Muscle of leg (tissue), 11 donors: ENCODE results near the gene SLC22A23. TPM values are rescaled to one million over a fixed set of nuclear protein-coding genes. Genes with fewer than 3 reads are reported as not detected.
"Not testable (repeated sequence)": the region's sequence is repeated elsewhere in the genome, so short reads cannot be mapped to it uniquely, and the experiment has no call there.

Source experiments
- DNase-seq: peaks from one replicate; pipeline ENCODE4 v3.0.0; 2013
- H3K27ac ChIP-seq: one replicate; pipeline ENCODE4 v1.5.1; 2013; ENCODE audit warnings: mild to moderate bottlenecking, low read length, control low read depth
- H3K27me3 ChIP-seq: one replicate; pipeline ENCODE4 v1.6.1; 2013; ENCODE audit warnings: low read length; ENCODE audit not compliant: control insufficient read depth, insufficient read depth
- H3K36me3 ChIP-seq: one replicate; pipeline ENCODE4 v1.6.1; 2013; ENCODE audit warnings: low read length; ENCODE audit not compliant: control insufficient read depth, insufficient read depth
- H3K4me1 ChIP-seq: one replicate; pipeline ENCODE4 v1.6.1; 2013; ENCODE audit warnings: low read length; ENCODE audit not compliant: control insufficient read depth, insufficient read depth
- H3K4me3 ChIP-seq: one replicate; pipeline ENCODE4 v1.5.1; 2013; ENCODE audit warnings: low read length, control low read depth
- H3K9me3 ChIP-seq: replicated peaks from 2 replicates; pipeline ENCODE4 v1.6.1; 2013; ENCODE audit warnings: low read depth, low read length; ENCODE audit not compliant: control insufficient read depth
- WGBS: methylation state at CpG from one replicate; pipeline ENCODE4 v1.1.5; 2013; ENCODE audit warnings: missing lambda C conversion rate; ENCODE audit not compliant: insufficient coverage; 5-methylcytosine and 5-hydroxymethylcytosine counted together
- polyA plus RNA-seq, 8 donors: library from polyadenylated mRNA; unstranded; fragments of 120-200 nt; gene quantifications; one replicate each; pipeline versions ENCODE4 v1.2.1 to v1.2.3, GENCODE V29; 2013; ENCODE audit warnings: inconsistent platforms in 1 of 8, low replicate concordance in 1 of 8; ENCODE audit not compliant: insufficient read length in 8 of 8, insufficient read depth in 1 of 8
- total RNA-seq: library from RNA; stranded (reverse); fragments of 120-200 nt; gene quantifications from one replicate; pipeline ENCODE4 v1.2.4, GENCODE V29; 2013

Gene SLC22A23
- total and polyA plus RNA-seq, 9 donors: 1.1 to 6.2 (median 2.7) TPM

DNA sequence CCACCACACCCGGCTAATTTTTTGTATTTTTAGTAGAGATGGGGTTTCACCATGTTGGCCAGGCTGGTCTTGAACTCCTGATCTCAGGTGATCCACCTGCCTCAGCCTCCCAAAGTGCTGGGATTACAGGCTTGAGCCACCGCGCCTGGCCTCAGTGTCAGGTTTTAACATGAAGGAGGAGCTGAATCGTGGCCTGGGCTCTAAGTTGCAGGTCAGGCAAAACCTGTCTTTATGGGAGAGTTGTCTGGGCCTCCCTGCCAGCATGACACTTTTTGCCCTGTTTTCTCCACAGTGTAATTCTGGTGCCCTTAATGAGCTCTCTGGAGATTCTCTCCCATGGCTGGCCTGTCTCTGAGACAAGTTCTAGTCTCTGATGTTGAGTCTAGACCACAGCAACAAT lies 78.0 kb downstream of the SLC22A23 start:
- not testable (repeated sequence) for H3K9me3 ChIP-seq, H3K4me3 ChIP-seq, H3K27ac ChIP-seq, H3K27me3 ChIP-seq, H3K36me3 ChIP-seq, DNase-seq
- peaks cover 12% of the 10 kb centered on the region for H3K4me1 ChIP-seq
- WGBS: 100% methylated on average over 3 of the region's 4 CpGs

DNA sequence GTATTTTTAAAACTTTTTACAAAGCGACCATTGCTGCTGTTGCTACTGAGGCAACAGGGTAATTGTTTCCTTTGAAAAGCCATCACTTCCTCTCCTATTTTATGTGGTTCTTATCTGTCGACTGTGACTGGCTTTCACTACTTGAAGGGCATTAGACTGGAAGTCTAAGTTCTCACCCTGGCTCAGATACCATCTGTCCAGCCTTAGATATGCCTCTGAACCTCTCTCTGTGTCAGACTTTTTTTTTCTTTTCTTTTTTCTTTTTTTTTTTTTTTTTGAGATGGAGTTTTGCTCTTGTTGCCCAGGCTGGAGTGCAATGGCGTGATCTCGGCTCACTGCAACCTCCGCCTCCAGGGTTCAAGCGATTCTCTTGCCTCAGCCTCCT lies 78.5 kb downstream of the SLC22A23 start:
- not testable (repeated sequence) for H3K27ac ChIP-seq, H3K36me3 ChIP-seq, H3K9me3 ChIP-seq, H3K4me3 ChIP-seq, DNase-seq, H3K27me3 ChIP-seq
- peaks cover 13% of the 10 kb centered on the region for H3K4me1 ChIP-seq
- 88% methylated on average over 1 of the region's 6 CpGs for WGBS

DNA sequence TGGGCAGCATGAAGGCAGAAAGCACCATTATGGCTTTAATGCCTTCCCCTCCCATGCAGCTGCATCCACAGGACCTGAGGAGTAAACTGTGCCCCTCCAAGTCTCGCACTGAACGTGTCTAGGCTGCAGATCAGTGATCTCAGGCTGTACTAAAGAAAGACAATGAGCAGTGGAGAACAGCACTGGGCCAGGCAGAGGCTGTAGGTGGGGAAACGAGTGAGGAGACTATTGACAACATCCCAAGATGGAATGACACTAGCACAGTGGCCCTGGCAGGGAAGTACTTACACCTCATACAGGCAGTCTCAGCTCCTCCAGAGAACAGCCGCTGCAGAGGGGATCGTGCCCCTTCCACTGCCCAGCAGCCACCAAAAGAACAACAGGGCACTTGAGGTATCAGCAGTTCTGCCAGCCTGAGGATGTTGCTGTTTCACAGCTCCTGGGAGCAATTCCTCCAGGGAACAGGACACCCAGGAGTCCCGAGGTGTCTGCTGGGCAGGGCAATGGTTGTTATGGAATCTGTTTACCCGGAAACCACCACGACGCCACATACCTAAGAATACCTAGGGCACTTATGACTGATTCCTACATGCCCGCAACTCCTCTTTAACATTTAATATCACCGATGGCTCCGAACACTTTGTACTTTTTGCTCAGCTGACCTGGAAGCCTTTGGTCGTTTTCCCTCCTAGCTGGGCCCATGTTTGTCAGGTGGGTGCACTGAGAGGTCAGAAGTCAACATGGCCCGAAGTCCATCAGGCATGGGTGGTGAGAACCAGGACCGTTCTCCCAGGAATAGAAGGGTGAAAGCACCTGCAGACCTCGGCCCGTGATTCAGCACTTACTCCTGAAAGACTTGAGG lies 79.1 kb downstream of the SLC22A23 start:
- H3K27me3 ChIP-seq: peaks cover 4% of the 10 kb centered on the region
- 82% methylated on average over 12 of the region's 17 CpGs for WGBS
- no peak overlapping the region for H3K4me3 ChIP-seq
- no peaks in the 10 kb centered on the region for H3K36me3 ChIP-seq
- H3K9me3 ChIP-seq: no peaks in the 10 kb centered on the region
- no peak overlapping the region for H3K27ac ChIP-seq
- peaks cover 16% of the 10 kb centered on the region for H3K4me1 ChIP-seq
- DNase-seq: no peak

DNA sequence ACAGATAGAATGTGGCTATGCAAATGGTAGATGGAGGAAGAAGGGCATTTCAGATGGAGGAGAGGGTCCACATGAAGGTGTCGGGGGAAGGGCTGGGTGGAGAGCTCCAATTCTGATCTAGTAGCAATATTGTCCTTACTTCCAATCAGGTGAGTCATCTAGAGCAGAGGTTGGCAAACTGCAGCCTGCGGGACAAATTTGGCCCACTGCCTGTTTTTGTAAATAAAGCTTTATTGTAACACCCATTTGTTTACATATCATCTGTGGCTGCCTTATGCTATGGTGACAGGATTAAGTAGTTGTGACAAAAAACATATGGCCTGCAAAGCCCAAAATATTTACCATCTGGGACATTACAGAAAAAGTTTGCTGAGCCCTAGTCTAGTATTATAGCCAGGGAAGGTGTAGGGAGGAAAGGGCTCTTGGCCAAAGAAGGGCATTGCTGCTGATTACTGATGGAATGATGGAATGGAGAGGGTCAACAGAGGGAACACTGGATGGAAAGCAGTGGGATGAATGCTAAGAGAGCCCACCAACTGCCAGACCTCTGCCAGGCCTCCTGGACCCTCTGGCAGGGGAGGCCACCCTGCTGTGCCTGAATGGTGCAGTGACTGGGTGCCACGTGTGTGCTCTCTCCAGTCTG lies 79.8 kb downstream of the SLC22A23 start:
- Histone ChIP-seq H3K27me3 (peaks cover 4% of the 10 kb centered on the region), H3K27ac (no peak overlapping the region), H3K4me1 (peaks cover 16% of the 10 kb centered on the region), H3K4me3 (no peak overlapping the region), H3K9me3 (no peaks in the 10 kb centered on the region), H3K36me3 (no peaks in the 10 kb centered on the region)
- DNase-seq: no peak
- WGBS: 100% methylated on average over 1 of the region's 3 CpGs

DNA sequence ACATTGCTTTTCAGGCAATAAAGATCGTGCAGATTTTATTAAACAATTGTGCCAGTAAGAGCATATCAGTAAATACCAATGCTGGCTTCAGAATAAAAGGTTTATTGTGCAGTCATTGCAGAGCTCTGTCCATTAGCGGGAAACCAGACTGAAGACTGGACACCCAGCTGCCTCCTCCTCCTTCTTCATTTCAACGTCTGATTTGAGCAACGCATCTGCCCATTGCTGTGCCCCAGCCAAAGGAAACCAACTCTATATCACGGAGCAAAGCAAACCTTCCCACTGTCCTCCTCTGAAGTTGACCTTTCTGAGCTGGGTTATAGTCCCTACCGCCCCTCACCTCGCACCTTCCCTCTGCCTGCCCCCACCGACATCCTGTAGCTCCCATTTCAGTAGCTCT lies 80.8 kb downstream of the SLC22A23 start:
- WGBS: 78% methylated on average over 7 of the region's 8 CpGs
- Histone ChIP-seq H3K4me1 (peaks cover 8% of the 10 kb centered on the region), H3K36me3 (no peaks in the 10 kb centered on the region), H3K27ac (no peak overlapping the region), H3K9me3 (no peaks in the 10 kb centered on the region), H3K4me3 (no peak overlapping the region), H3K27me3 (peaks cover 4% of the 10 kb centered on the region)
- DNase-seq: no peak

DNA sequence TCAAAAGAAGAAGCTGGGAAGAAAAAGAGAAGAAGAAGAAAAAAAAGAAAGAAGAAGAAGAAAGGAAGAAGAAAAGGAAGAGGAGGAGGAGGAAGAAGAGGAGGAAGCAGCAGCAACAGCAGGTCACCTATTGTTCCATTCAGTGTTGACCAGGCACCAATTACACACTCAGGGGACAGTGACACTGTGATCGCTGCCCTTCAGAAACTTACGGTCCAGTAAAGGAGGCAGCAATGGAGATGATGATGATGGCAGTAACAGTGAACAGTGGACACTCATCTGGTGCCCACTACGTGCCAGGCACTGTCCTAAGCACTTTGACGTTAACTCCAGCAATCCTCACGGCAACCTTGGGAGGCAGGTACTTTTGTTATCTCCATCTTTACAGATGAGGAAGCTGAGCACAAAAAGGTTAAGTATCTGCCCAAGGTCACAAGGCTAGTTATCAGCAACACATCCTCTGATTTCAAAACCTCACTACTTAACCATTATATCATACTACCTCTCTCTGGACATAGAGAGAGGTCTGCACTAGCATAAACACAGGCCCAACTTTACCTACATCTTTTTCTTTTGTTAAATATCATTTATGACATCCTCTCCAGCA lies 83.2 kb downstream of the SLC22A23 start:
- Histone ChIP-seq H3K27me3 (peaks cover 2% of the 10 kb centered on the region), H3K4me3 (no peak overlapping the region), H3K36me3 (no peaks in the 10 kb centered on the region), H3K27ac (no peak overlapping the region), H3K9me3 (no peaks in the 10 kb centered on the region), H3K4me1 (peaks cover 4% of the 10 kb centered on the region)
- WGBS: 87% methylated on average over 3 of the region's 5 CpGs
- DNase-seq: no peak

DNA sequence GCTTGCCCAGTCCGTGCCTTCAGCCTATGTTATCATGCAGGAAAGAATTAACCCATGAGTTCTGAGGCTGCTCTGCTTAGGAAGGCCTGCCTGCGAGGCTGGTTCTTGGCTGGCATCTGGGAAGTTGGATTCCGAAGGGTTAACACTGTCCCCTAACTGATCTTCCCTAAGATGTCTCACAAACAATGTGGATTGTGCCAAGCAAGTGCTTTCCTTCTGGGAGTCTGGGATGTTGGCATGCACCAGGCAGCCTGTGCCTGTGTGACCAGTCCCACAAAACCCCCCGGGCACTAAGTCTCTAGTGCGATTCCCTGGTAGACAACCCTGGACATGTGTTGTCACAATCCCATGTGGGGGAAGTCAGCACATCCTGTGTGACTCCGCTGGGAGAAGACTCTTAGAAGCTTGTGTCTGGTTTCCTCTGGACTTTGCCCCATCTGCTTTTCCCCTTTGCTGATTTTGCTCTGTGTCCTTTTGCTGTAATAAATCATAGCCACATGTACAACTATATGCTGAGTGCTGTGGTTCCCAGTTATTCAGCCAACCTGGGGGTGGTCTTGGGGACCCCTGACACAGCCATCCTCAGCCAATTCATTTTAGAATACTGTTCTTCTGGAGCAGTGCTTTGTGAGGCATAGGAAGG lies 83.8 kb downstream of the SLC22A23 start:
- Histone ChIP-seq H3K27ac (no peak overlapping the region), H3K27me3 (peaks cover 2% of the 10 kb centered on the region), H3K4me1 (peaks cover 4% of the 10 kb centered on the region), H3K4me3 (no peak overlapping the region), H3K9me3 (no peaks in the 10 kb centered on the region), H3K36me3 (no peaks in the 10 kb centered on the region)
- peak; percentile 39 for DNase-seq
- 73% methylated on average over 3 of the region's 6 CpGs for WGBS

DNA sequence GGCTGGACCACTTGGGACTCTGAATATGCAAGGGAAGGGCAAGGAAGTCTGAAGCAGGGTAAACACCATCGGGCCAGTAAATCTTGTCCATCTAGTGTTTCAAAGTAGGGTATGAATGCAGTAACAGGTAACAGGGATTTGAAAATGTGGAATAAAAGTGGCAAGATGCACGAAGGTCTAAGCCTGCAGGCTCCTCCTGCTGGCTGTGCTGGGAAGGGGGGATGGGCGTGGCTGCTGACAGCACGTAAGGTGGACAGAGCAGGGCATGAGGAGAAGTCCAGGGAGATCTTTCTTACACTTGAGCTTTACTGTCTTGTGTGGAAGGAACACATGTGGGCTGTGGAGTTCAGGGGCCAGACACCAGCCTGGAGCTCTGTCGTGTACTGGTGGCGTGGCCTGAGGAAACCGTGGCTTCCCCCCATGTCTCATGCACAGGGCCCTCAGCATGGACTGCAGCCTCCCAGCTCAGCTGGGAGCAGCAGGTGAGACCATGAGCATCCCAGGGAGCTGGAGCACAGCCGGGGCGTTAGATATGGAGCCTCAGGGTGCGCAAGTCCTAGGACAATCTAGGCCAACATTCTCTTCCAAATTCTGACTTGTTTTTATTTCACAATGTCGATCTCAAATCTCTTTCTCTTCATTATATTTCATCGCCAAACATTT lies 84.5 kb downstream of the SLC22A23 start:
- H3K36me3 ChIP-seq: no peaks in the 10 kb centered on the region
- WGBS: 82% methylated on average over 10 of the region's 12 CpGs
- peaks cover 2% of the 10 kb centered on the region for H3K27me3 ChIP-seq
- no peak overlapping the region for H3K4me3 ChIP-seq
- no peak overlapping the region for H3K27ac ChIP-seq
- peaks cover 4% of the 10 kb centered on the region for H3K4me1 ChIP-seq
- no peak for DNase-seq
- H3K9me3 ChIP-seq: no peaks in the 10 kb centered on the region

DNA sequence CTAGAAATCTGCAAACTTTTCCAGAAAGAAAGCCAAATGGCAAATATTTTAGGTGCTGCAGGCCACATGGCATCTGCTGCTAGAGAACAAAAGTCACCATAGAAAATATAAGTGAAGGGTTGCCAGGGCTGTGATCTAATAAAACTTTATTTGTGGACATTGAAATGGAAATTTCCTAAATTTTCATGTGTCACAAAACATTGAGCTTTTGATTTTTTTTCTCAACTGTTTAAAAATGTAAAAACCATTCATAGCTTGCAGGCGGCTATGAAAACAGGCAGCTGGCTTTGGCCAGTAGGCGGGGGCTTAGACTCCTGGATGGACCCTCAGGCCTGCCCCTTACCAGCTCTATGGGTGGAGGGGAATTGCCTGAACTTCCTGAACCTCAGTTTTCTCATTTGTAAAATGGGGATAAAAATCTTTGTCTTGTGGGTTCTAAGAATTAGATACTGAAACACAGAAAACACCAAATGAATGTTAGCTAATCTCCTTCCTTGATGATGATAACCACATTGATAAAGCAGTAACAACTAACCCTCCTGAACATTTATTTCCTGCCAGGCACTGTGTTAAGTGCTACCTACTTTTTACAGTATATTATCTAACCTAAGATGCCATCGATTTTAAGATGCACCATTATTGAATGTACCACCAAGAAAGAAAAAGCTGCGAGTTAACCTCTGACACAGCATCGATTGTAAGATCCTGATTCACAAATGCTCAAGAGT lies 85.5 kb downstream of the SLC22A23 start:
- Histone ChIP-seq H3K27ac (no peak overlapping the region), H3K4me3 (no peak overlapping the region), H3K27me3 (peaks cover 2% of the 10 kb centered on the region), H3K36me3 (no peaks in the 10 kb centered on the region), H3K4me1 (peaks cover 4% of the 10 kb centered on the region), H3K9me3 (no peaks in the 10 kb centered on the region)
- DNase-seq: no peak
- WGBS: 100% methylated on average over 1 of the region's 5 CpGs
